M059J (cell line): ENCODE data around the gene NKIRAS1. TPM values are rescaled to one million over a fixed set of nuclear protein-coding genes. Genes with fewer than 3 reads are reported as not detected.
A peak's percentile ranks its signal among the peaks of the same experiment; 100 is the strongest.

ENCODE experiments used
- DNase-seq: peaks from one replicate; pipeline ENCODE4 v3.0.0-alpha.2; 2012; ENCODE audit warnings: low read depth
- total RNA-seq: library from RNA; depleted of rRNA; stranded (reverse); fragments of >200 nt; shearing (Covaris generic); gene quantifications from 2 replicates; pipeline ENCODE4 v1.2.3, GENCODE V29; 2014; rRNA removed

Gene NKIRAS1
- total RNA-seq = 8.8 and 11.9 TPM in 2 replicates

GRCh38 chr3:23916886-23917678, at the start of gene NKIRAS1, which contains the start of gene RPL15:
Gene NKIRAS1, minus strand, starts transcription at chr3:23916990. Its CDS starts 6,086 bp downstream, at chr3:23910904.
Gene RPL15, plus strand, starts transcription at chr3:23917132. Its CDS starts 728 bp downstream, at chr3:23917860.
- DNase-seq = peak; percentile 94

GRCh38 chr3:23966328-23966727, 49.5 kb upstream of the NKIRAS1 start:
- no peak for DNase-seq

- DNase-seq = no peak
Measured at GRCh38 chr3:23964537-23965235, 47.9 kb upstream of the NKIRAS1 start.

GRCh38 chr3:23961913-23962312, 45.1 kb upstream of the NKIRAS1 start:
- no peak for DNase-seq

GRCh38 chr3:23961066-23961465, 44.3 kb upstream of the NKIRAS1 start:
- DNase-seq = no peak

GRCh38 chr3:23960649-23961048, 43.9 kb upstream of the NKIRAS1 start:
- no peak for DNase-seq

- peak; percentile 88 for DNase-seq
Measured at GRCh38 chr3:23959135-23959900, 42.5 kb upstream of the NKIRAS1 start.

GRCh38 chr3:23956701-23957100, 39.9 kb upstream of the NKIRAS1 start:
- DNase-seq = no peak

- DNase-seq = no peak
Measured at GRCh38 chr3:23954144-23954543, 37.4 kb upstream of the NKIRAS1 start.

GRCh38 chr3:23953523-23953922, 36.7 kb upstream of the NKIRAS1 start:
- DNase-seq = no peak

- no peak for DNase-seq
Measured at GRCh38 chr3:23952646-23953045, 35.9 kb upstream of the NKIRAS1 start.

- no peak for DNase-seq
Measured at GRCh38 chr3:23950293-23950692, 33.5 kb upstream of the NKIRAS1 start.

- DNase-seq = peak; percentile 61
Measured at GRCh38 chr3:23949784-23950183, 33.0 kb upstream of the NKIRAS1 start.

- peak; percentile 48 for DNase-seq
Measured at GRCh38 chr3:23948761-23949160, 32.0 kb upstream of the NKIRAS1 start.

GRCh38 chr3:23945913-23946687, 29.3 kb upstream of the NKIRAS1 start:
- DNase-seq = peak; percentile 88

GRCh38 chr3:23945663-23945912, 28.8 kb upstream of the NKIRAS1 start:
- no peak for DNase-seq

GRCh38 chr3:23944861-23945662, 28.3 kb upstream of the NKIRAS1 start, which contains the start of gene NR1D2:
Gene NR1D2, plus strand, starts transcription at chr3:23945286. Its CDS starts 293 bp downstream, at chr3:23945579.
- peak; percentile 74 for DNase-seq

- DNase-seq = no peak
Measured at GRCh38 chr3:23944007-23944783, 27.4 kb upstream of the NKIRAS1 start.

GRCh38 chr3:23942546-23942945, 25.8 kb upstream of the NKIRAS1 start:
- no peak for DNase-seq

- no peak for DNase-seq
Measured at GRCh38 chr3:23941440-23941839, 24.6 kb upstream of the NKIRAS1 start.
